Measurements from ENCODE around the gene PICK1. TPM values are rescaled to one million over a fixed set of nuclear protein-coding genes. Genes with fewer than 3 reads are reported as not detected.

Gene PICK1
- total RNA-seq, 4 donors from 2014 or later: 16.1 to 43.0 (median 31.6) TPM

DNA sequence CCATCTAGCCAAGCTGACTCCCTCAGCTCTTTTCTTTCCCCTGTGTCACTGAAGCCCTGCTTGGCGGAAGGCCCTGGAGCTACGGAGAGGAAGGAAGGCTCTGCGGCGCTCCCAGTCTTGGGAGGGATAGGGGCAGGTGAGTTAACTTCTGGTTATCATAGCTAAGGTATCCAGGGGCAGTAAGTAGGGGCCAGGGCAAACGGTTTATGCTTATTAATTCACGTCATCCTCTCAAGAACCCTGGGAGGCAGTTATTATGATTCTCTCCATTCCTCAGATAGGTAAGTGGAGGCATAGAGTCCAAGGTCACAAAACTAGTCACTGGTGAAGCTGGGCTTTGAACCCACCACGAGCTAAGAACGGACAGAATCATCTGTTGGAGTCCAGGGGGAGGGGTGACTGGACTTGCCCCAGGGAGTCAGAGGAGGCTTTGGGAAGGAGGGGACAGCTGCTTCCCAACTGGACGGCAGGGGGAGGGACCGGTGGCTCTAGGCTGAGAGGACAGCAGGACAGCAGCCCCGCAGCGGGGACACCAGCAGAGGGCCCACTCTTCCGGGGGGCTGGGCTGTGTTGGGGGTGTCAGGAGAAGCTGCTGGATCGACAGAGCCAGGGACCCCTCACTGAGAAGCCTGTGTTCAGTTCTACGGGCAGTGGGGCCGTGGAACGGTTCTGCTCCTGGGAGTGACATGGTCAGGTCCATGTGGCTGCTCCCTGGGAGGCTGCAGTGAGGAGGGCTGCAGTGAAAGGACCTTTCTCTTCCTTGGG, 49.8 kb downstream of the PICK1 start:
- DNase-seq (ENCODE audit: low spot score) (no peak), ATAC-seq (ENCODE audit: low FRiP score) (no peak)
- TF ChIP-seq, protein P1, sequence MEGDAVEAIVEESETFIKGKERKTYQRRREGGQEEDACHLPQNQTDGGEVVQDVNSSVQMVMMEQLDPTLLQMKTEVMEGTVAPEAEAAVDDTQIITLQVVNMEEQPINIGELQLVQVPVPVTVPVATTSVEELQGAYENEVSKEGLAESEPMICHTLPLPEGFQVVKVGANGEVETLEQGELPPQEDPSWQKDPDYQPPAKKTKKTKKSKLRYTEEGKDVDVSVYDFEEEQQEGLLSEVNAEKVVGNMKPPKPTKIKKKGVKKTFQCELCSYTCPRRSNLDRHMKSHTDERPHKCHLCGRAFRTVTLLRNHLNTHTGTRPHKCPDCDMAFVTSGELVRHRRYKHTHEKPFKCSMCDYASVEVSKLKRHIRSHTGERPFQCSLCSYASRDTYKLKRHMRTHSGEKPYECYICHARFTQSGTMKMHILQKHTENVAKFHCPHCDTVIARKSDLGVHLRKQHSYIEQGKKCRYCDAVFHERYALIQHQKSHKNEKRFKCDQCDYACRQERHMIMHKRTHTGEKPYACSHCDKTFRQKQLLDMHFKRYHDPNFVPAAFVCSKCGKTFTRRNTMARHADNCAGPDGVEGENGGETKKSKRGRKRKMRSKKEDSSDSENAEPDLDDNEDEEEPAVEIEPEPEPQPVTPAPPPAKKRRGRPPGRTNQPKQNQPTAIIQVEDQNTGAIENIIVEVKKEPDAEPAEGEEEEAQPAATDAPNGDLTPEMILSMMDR (IDR thresholded peaks at IDR 0.05): no peak

DNA sequence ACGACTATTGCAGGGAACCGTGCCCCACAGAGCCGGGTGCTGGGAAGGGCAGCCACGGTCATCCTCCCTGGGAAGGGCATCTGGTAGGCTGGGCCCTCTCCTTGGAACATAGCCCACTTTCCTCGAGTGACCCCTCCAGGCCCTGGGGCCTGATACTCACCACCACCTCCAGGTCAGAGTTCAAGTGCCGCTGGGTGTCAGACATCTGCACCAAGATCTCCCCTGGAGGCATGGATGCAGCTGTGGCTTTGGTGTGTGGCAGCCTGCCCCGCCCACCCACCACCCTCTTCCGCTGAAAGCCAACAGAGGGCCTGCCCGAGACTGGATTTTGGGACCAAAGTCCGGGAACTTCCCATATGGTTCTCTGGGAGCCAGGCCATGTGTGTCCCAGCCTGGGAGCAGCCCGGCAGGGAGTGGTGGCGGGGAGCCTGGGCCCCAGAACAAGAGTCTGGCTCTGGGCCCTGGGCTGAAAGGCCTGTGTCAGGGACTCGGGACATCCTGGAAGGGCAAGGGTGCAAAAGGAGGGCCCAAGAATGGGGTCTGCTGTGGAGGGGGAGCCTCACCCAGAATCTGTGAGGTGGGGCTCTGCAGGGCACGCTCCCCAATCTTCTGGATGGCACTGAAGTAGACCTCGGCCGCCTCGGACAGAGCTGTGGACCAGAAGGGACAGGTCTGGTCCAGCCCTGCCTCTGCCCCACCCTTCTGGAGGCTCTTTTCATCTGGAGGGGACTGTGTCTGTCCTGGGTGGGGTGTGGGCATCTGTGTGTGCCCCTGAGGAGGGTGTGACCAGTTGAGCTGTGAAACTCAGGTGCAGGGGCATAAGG, 50.7 kb downstream of the PICK1 start:
- TF ChIP-seq, protein P1 (IDR thresholded peaks at IDR 0.05): no peak
- ATAC-seq (ENCODE audit: low FRiP score): no peak
- no peak for DNase-seq (ENCODE audit: low spot score)

DNA sequence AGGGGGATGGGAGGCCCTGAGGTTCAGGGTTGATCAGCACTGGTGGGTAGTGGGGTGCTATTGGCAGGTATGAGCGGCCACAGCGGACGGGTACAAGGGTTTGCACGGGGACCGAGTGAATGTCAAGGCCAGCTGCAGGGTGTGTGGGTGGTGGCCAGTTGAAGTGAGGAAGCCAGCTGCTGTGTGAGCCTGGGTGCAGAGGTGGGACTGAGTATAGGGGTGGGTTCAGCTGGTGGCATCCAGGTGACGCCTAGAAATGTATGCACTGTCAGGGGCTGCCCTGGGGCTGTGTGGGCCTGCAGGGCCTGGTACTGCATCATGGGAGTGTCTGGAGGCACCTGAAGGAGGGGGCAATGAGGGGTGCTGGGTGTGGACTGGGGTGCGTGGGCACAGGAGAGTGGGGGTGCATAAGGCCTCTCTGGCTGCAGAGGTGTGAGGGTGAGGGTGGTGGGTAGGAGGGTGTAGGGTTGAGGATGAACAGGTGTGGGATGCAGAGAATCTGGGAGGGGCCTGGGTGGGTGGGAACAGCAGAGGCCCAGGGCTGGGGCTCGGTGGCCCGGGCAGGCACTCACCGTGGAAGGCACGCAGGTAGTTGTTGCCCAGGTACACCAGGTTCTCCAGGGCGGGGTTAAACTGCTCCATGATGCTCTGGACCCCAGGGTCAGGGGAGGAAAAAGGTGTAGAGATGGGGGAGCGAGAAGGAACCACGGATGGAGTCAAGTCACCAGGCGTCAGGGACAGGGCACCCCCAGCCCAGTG, 51.5 kb downstream of the PICK1 start:
- TF ChIP-seq, protein P1 (IDR thresholded peaks at IDR 0.05): no peak
- no peak for DNase-seq (ENCODE audit: low spot score)
- no peak for ATAC-seq (ENCODE audit: low FRiP score)

DNA sequence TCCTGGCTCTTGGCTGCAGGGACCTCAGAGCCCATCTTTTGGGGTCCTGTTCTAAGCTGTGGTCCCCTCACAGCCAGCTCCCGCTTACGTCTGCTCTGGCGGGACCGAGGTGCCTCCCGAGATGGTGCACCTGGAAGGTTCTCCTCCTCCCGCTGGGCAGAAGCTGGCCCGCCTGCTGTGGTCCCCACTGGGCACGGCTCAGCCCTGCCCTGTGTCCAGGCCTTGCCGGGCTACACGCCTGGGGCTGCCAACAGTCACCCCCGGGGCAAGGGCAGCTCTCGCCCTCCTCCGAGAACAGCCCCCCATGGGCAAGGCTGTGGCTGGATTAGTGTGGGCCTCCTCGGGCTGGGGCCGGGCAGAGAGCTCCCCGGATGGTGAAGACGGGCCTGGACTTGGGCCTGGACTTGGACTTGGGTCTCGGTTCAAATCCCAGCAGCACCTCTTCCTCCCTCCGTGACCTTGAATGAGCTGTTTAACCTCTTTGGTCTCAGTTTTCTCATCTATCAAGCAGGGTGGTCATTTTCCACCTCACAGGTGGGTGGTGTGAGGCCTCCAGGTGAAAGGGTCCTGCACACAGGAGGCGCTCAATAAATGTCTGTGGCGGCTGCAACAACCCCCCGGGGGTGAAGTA, 52.3 kb downstream of the PICK1 start:
- no peak for ATAC-seq (ENCODE audit: low FRiP score)
- no peak for DNase-seq (ENCODE audit: low spot score)

DNA sequence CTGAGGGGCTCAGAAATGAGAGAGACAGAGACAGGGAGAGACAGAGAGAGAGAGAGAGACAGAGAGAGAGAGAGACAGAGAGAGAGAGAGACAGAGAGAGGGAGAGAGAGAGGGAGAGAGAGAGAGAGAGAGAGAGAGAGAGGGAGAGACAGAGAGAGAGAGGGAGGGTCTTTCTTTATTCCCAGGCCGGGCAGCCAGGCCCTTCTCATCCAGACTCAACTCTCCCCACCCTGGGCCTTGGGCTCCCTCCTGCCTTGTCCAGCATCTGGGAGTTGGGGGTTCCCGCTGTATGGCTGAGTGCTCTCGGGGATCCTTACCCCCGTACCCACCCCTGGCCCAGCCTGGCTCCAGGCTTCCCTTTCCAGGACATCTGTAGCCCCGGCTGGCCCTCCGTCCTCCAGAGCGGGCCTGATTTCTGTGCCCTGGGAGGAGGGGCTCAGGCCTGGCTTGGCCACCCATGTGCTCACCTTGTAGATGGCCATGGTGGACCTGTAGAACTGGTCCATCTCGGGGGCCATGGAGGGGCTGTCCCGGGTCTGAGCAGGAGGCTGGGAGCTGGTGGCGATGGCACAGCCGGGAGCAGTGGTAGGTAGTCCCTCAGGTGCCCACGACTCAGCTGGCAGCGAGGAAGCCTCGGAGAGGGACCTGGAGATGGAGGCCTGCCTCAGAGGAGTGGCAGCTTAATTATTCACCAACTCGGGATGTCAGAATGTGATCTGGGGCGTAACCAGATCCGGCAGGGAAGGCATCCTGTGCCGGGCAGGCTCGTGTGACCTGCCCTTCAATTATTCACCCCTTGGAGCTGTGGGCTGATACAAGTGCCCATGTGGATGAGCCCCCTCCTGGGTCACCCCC, 53.0 kb downstream of the PICK1 start, which contains the start of gene BAIAP2L2:
TSS of gene BAIAP2L2 (minus strand) at position 677 of the 855 bp plus-strand sequence. CDS start at position 518, 159 bp downstream.
- ATAC-seq (ENCODE audit: low FRiP score): no peak
- TF ChIP-seq, protein P1 (IDR thresholded peaks at IDR 0.05): no peak

More for the DNA sequence above, 52.3 kb downstream of the PICK1 start:
- TF ChIP-seq, protein P1 (IDR thresholded peaks at IDR 0.05): no peak

More for the DNA sequence above, 53.0 kb downstream of the PICK1 start, which contains the start of gene BAIAP2L2:
- no peak for DNase-seq (ENCODE audit: low spot score)

All from omental fat pad (tissue), 4 donors.